ENCODE results near the gene FBXW11. TPM values are rescaled to one million over a fixed set of nuclear protein-coding genes. Genes with fewer than 3 reads are reported as not detected.

The FBXW11 gene
- total RNA-seq, 1 experiment from 2014 or later: 72.9 TPM

DNA sequence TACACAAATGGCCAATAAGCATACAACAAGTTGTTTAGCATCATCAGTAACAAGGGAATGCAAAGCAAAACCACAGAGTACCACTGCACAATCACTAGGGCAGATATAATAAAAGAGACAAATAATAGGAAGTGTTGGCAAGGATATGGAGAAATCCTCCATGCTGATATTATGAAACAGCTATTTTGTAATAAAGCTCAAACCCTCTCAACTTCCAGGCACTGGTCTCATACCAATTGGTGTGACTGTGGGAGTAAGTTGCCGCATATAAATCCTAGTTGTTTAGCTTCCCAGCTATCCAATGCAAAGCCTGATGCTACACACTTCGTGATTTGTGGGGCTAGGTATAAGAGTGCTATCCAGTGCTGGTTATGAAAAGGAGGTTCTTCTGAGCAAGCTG lies 132.2 kb downstream of the FBXW11 start:
- no peak overlapping the region for H2AFZ ChIP-seq (ENCODE audit: low read length)
- H3K36me3 ChIP-seq (ENCODE audit: insufficient read depth, low read length): peaks cover 8% of the 10 kb centered on the region; the same call in 1 of the 2 replicates
- H3K4me2 ChIP-seq (ENCODE audit: low read depth, low read length, poor library complexity, severe bottlenecking): no peak overlapping the region
- no peak overlapping the region for H3K4me3 ChIP-seq (ENCODE audit: low read length)
- no peak overlapping the region for H3K27ac ChIP-seq (ENCODE audit: low read length)
- peaks cover 11% of the 10 kb centered on the region; the same call in 1 of the 2 replicates for H3K79me2 ChIP-seq (ENCODE audit: low read length)
- no peaks in the 10 kb centered on the region for H3K4me1 ChIP-seq (ENCODE audit: low read length)
- H4K20me1 ChIP-seq (ENCODE audit: insufficient read depth, low read depth, low read length): no peaks in the 10 kb centered on the region
- no peaks in the 10 kb centered on the region for H3K9me3 ChIP-seq (ENCODE audit: low read length)
- H3K27me3 ChIP-seq (ENCODE audit: low read length): no peaks in the 10 kb centered on the region
- no peak overlapping the region for H3K9ac ChIP-seq (ENCODE audit: low read length)
- no peak for DNase-seq
- H3K9me2 ChIP-seq (replicated peaks; ENCODE audit: insufficient read depth, low read length): no peaks in the 10 kb centered on the region

- H3K4me2 ChIP-seq (ENCODE audit: low read depth, low read length, poor library complexity, severe bottlenecking): no peak overlapping the region
- peaks cover 19% of the 10 kb centered on the region; the same call in 1 of the 2 replicates for H3K36me3 ChIP-seq (ENCODE audit: insufficient read depth, low read length)
- no peaks in the 10 kb centered on the region for H3K9me2 ChIP-seq (replicated peaks; ENCODE audit: insufficient read depth, low read length)
- H2AFZ ChIP-seq (ENCODE audit: low read length): no peak overlapping the region
- H4K20me1 ChIP-seq (ENCODE audit: insufficient read depth, low read depth, low read length): no peaks in the 10 kb centered on the region
- H3K79me2 ChIP-seq (ENCODE audit: low read length): peaks cover 11% of the 10 kb centered on the region; the same call in 1 of the 2 replicates
- H3K27me3 ChIP-seq (ENCODE audit: low read length): no peaks in the 10 kb centered on the region
- no peak overlapping the region for H3K9ac ChIP-seq (ENCODE audit: low read length)
- H3K4me1 ChIP-seq (ENCODE audit: low read length): no peaks in the 10 kb centered on the region
- no peaks in the 10 kb centered on the region for H3K9me3 ChIP-seq (ENCODE audit: low read length)
- H3K27ac ChIP-seq (ENCODE audit: low read length): no peak overlapping the region
- no peak for DNase-seq
- H3K4me3 ChIP-seq (ENCODE audit: low read length): no peak overlapping the region
These were observed 133.8 kb downstream of the FBXW11 start for GRCh38 chr5:171872666-171873065.

- DNase-seq: no peak
- no peak overlapping the region for H3K4me2 ChIP-seq (ENCODE audit: low read depth, low read length, poor library complexity, severe bottlenecking)
- H3K4me1 ChIP-seq (ENCODE audit: low read length): no peaks in the 10 kb centered on the region
- no peaks in the 10 kb centered on the region for H3K9me3 ChIP-seq (ENCODE audit: low read length)
- H4K20me1 ChIP-seq (ENCODE audit: insufficient read depth, low read depth, low read length): no peaks in the 10 kb centered on the region
- H3K79me2 ChIP-seq (ENCODE audit: low read length): peaks cover 11% of the 10 kb centered on the region; the same call in 1 of the 2 replicates
- no peaks in the 10 kb centered on the region for H3K9me2 ChIP-seq (replicated peaks; ENCODE audit: insufficient read depth, low read length)
- no peak overlapping the region for H3K9ac ChIP-seq (ENCODE audit: low read length)
- no peak overlapping the region for H3K4me3 ChIP-seq (ENCODE audit: low read length)
- peaks cover 15% of the 10 kb centered on the region; the same call in 1 of the 2 replicates for H3K36me3 ChIP-seq (ENCODE audit: insufficient read depth, low read length)
- no peak overlapping the region for H2AFZ ChIP-seq (ENCODE audit: low read length)
- no peaks in the 10 kb centered on the region for H3K27me3 ChIP-seq (ENCODE audit: low read length)
- H3K27ac ChIP-seq (ENCODE audit: low read length): no peak overlapping the region
These were observed 134.7 kb downstream of the FBXW11 start for GRCh38 chr5:171871711-171872110.

DNA sequence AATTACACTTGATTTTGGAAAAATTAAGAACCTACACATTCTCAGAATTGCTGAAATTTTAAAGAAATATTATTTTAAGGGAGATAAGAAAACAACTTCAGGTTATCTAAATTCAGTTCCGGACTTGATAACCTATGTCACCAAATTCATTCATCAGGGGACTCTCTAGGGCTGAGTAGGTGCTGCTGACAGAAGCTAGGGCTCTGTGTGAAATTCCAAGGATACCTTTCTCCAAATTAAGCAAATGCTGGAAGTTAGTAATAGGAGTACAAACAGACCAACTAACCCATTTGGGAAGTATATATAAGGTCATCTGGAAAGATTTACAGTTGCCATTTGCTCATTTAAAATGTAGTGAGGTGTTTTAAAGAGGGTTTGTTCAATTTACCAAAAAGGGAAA lies 136.5 kb downstream of the FBXW11 start:
- no peaks in the 10 kb centered on the region for H3K9me2 ChIP-seq (replicated peaks; ENCODE audit: insufficient read depth, low read length)
- no peak overlapping the region for H3K9ac ChIP-seq (ENCODE audit: low read length)
- no peaks in the 10 kb centered on the region for H3K27me3 ChIP-seq (ENCODE audit: low read length)
- H3K36me3 ChIP-seq (ENCODE audit: insufficient read depth, low read length): peaks cover 15% of the 10 kb centered on the region; the same call in 1 of the 2 replicates
- H3K27ac ChIP-seq (ENCODE audit: low read length): no peak overlapping the region
- H4K20me1 ChIP-seq (ENCODE audit: insufficient read depth, low read depth, low read length): no peaks in the 10 kb centered on the region
- no peak overlapping the region for H2AFZ ChIP-seq (ENCODE audit: low read length)
- H3K4me3 ChIP-seq (ENCODE audit: low read length): no peak overlapping the region
- DNase-seq: no peak
- H3K4me2 ChIP-seq (ENCODE audit: low read depth, low read length, poor library complexity, severe bottlenecking): no peak overlapping the region
- no peaks in the 10 kb centered on the region for H3K9me3 ChIP-seq (ENCODE audit: low read length)
- peaks cover 11% of the 10 kb centered on the region; the same call in 1 of the 2 replicates for H3K79me2 ChIP-seq (ENCODE audit: low read length)
- H3K4me1 ChIP-seq (ENCODE audit: low read length): no peaks in the 10 kb centered on the region

GRCh38 chr5:171868236-171868635 lies 138.2 kb downstream of the FBXW11 start:
- H3K36me3 ChIP-seq (ENCODE audit: insufficient read depth, low read length): peaks cover 19% of the 10 kb centered on the region; the same call in 1 of the 2 replicates
- H3K9me3 ChIP-seq (ENCODE audit: low read length): no peaks in the 10 kb centered on the region

DNA sequence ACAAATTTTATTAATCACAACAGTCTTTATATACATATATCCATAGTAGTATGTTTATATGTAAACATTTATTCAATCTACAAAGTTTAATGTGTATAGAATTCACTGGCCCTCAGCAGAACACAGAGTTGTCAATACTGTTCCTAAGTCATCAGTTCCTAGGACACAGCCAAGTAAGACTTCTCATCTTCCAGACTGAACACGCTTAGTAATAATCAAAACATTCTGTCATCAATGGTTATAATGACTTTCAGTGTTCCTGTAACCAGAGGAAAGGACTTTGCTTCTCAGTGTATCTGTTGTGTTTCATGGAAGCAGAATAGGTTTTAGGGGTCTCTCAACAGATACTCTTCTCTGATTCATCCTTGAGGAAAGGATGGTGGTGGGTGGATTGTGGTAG lies 138.7 kb downstream of the FBXW11 start:
- H3K36me3 ChIP-seq (ENCODE audit: insufficient read depth, low read length): peaks cover 20% of the 10 kb centered on the region; the same call in 1 of the 2 replicates

More at GRCh38 chr5:171868236-171868635, 138.2 kb downstream of the FBXW11 start:
- no peak for DNase-seq
- H3K9me2 ChIP-seq (replicated peaks; ENCODE audit: insufficient read depth, low read length): no peaks in the 10 kb centered on the region
- no peak overlapping the region for H3K4me2 ChIP-seq (ENCODE audit: low read depth, low read length, poor library complexity, severe bottlenecking)
- H4K20me1 ChIP-seq (ENCODE audit: insufficient read depth, low read depth, low read length): no peaks in the 10 kb centered on the region
- H3K27me3 ChIP-seq (ENCODE audit: low read length): no peaks in the 10 kb centered on the region
- H3K27ac ChIP-seq (ENCODE audit: low read length): no peak overlapping the region
- no peaks in the 10 kb centered on the region for H3K4me1 ChIP-seq (ENCODE audit: low read length)
- H3K79me2 ChIP-seq (ENCODE audit: low read length): peaks cover 8% of the 10 kb centered on the region; the same call in 1 of the 2 replicates
- H3K4me3 ChIP-seq (ENCODE audit: low read length): no peak overlapping the region
- no peak overlapping the region for H3K9ac ChIP-seq (ENCODE audit: low read length)
- H2AFZ ChIP-seq (ENCODE audit: low read length): no peak overlapping the region

GRCh38 chr5:171865471-171865870 lies 141.0 kb downstream of the FBXW11 start:
- Histone ChIP-seq H3K9me3 (ENCODE audit: low read length) (no peaks in the 10 kb centered on the region), H3K27ac (ENCODE audit: low read length) (no peak overlapping the region), H3K27me3 (ENCODE audit: low read length) (no peaks in the 10 kb centered on the region), H3K36me3 (ENCODE audit: insufficient read depth, low read length) (peaks cover 16% of the 10 kb centered on the region; the same call in 1 of the 2 replicates), H3K4me1 (ENCODE audit: low read length) (no peaks in the 10 kb centered on the region), H3K9ac (ENCODE audit: low read length) (no peak overlapping the region), H2AFZ (ENCODE audit: low read length) (no peak overlapping the region), H3K9me2 (replicated peaks; ENCODE audit: insufficient read depth, low read length) (no peaks in the 10 kb centered on the region), H3K79me2 (ENCODE audit: low read length) (no peaks in the 10 kb centered on the region), H4K20me1 (ENCODE audit: insufficient read depth, low read depth, low read length) (no peaks in the 10 kb centered on the region), H3K4me3 (ENCODE audit: low read length) (no peak overlapping the region), H3K4me2 (ENCODE audit: low read depth, low read length, poor library complexity, severe bottlenecking) (no peak overlapping the region)
- no peak for DNase-seq

More for the DNA sequence above, 138.7 kb downstream of the FBXW11 start:
- Histone ChIP-seq H4K20me1 (ENCODE audit: insufficient read depth, low read depth, low read length) (no peaks in the 10 kb centered on the region), H3K4me3 (ENCODE audit: low read length) (no peak overlapping the region), H3K79me2 (ENCODE audit: low read length) (peaks cover 6% of the 10 kb centered on the region; the same call in 1 of the 2 replicates), H3K27me3 (ENCODE audit: low read length) (no peaks in the 10 kb centered on the region), H3K27ac (ENCODE audit: low read length) (no peak overlapping the region), H2AFZ (ENCODE audit: low read length) (no peak overlapping the region), H3K4me1 (ENCODE audit: low read length) (no peaks in the 10 kb centered on the region), H3K9ac (ENCODE audit: low read length) (no peak overlapping the region), H3K9me2 (replicated peaks; ENCODE audit: insufficient read depth, low read length) (no peaks in the 10 kb centered on the region), H3K9me3 (ENCODE audit: low read length) (no peaks in the 10 kb centered on the region), H3K4me2 (ENCODE audit: low read depth, low read length, poor library complexity, severe bottlenecking) (no peak overlapping the region)
- DNase-seq: no peak

DNA sequence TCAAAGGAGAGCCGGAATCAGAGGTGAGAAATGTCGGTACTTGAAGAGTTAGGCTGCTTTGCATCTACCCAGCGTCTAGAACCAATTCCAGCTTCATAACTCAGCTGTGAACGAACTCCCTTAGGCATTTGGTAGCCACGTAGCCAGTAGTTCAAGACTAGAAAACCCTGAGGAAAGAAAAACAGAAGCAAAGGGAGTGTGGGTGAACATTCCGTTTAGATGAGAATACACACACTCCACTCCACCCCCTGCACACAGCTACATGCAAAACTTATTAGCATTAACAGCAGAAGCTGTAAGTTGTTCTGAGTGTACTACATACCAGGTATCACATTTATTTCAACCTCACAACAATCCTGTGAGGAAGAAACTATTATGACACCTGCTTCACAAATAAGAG lies 142.5 kb downstream of the FBXW11 start:
- Histone ChIP-seq H3K9me2 (replicated peaks; ENCODE audit: insufficient read depth, low read length) (no peaks in the 10 kb centered on the region), H3K27me3 (ENCODE audit: low read length) (no peaks in the 10 kb centered on the region), H3K79me2 (ENCODE audit: low read length) (no peaks in the 10 kb centered on the region), H3K27ac (ENCODE audit: low read length) (no peak overlapping the region), H2AFZ (ENCODE audit: low read length) (no peak overlapping the region), H3K9me3 (ENCODE audit: low read length) (no peaks in the 10 kb centered on the region), H4K20me1 (ENCODE audit: insufficient read depth, low read depth, low read length) (no peaks in the 10 kb centered on the region), H3K9ac (ENCODE audit: low read length) (no peak overlapping the region), H3K4me1 (ENCODE audit: low read length) (no peaks in the 10 kb centered on the region), H3K36me3 (ENCODE audit: insufficient read depth, low read length) (peaks cover 15% of the 10 kb centered on the region; the same call in 1 of the 2 replicates), H3K4me3 (ENCODE audit: low read length) (no peak overlapping the region), H3K4me2 (ENCODE audit: low read depth, low read length, poor library complexity, severe bottlenecking) (no peak overlapping the region)
- DNase-seq: no peak

All from Karpas-422 (cell line).